WTC11 (cell line): ENCODE measurements around the gene MPV17L2. TPM values are rescaled to one million over a fixed set of nuclear protein-coding genes. Genes with fewer than 3 reads are reported as not detected.

Source experiments
- ATAC-seq: fragments of 200-7000 bp; cut with Tn5 transposase; 2 replicates; pipeline ENCODE4 v1.10.0; 2021; ENCODE audit warnings: mild to moderate bottlenecking, moderate library complexity
- CTCF ChIA-PET: fragments of 300-600 bp; sonication (Branson Sonifier 250); formaldehyde crosslinking; loops from one replicate; lab custom pipeline; 2021; ENCODE audit warnings: antibody characterized with exemption; lab: Charles Lee
- POLR2A ChIA-PET: fragments of 350-600 bp; sonication (Branson Sonifier 250); formaldehyde crosslinking; loops from one replicate; lab custom pipeline; 2021; ENCODE audit warnings: antibody characterized with exemption; lab: Charles Lee
- DNase-seq: peaks from one replicate; pipeline ENCODE4 v3.0.0; 2021; ENCODE audit warnings: low spot score
- H3K27ac Mint-ChIP-seq: 2 replicates; pipeline ENCODE4 v1.8.0; 2021; ENCODE audit warnings: mixed read lengths
- H3K27me3 Mint-ChIP-seq: 2 replicates; pipeline ENCODE4 v1.8.0; 2021; ENCODE audit warnings: low read depth, mild to moderate bottlenecking, moderate library complexity, mixed read lengths
- H3K36me3 Mint-ChIP-seq: 2 replicates; pipeline ENCODE4 v1.8.0; 2021; ENCODE audit warnings: mixed read lengths
- H3K4me1 Mint-ChIP-seq: 2 replicates; pipeline ENCODE4 v1.8.0; 2022; ENCODE audit warnings: mixed read lengths
- H3K4me3 Mint-ChIP-seq: 2 replicates; pipeline ENCODE4 v1.8.0; 2021; ENCODE audit warnings: mild to moderate bottlenecking, moderate library complexity, mixed read lengths
- H3K9me3 Mint-ChIP-seq: 2 replicates; pipeline ENCODE4 v1.8.0; 2021; ENCODE audit warnings: mixed read lengths
- ATF1 ChIP-seq: sonication (generic); formaldehyde crosslinking; IDR thresholded peaks from 2 replicates; pipeline ENCODE4 v1.8.1; 2023; ENCODE audit warnings: mild to moderate bottlenecking, moderate library complexity, missing genetic modification reagents
- E2F1 ChIP-seq: sonication (generic); formaldehyde crosslinking; IDR thresholded peaks from 2 replicates; pipeline ENCODE4 v1.8.0; 2022; ENCODE audit warnings: mild to moderate bottlenecking, missing genetic modification reagents
- FOXK1 ChIP-seq: sonication (generic); formaldehyde crosslinking; IDR thresholded peaks from 2 replicates; pipeline ENCODE4 v1.8.0; 2022; ENCODE audit warnings: mild to moderate bottlenecking, moderate library complexity, missing genetic modification reagents
- IRF2 ChIP-seq: sonication (generic); formaldehyde crosslinking; IDR thresholded peaks from 2 replicates; pipeline ENCODE4 v1.8.0; 2022; ENCODE audit warnings: low read depth, missing genetic modification reagents, borderline replicate concordance
- JUN ChIP-seq: sonication (generic); formaldehyde crosslinking; IDR thresholded peaks from 2 replicates; pipeline ENCODE4 v1.8.0; 2023; ENCODE audit warnings: mild to moderate bottlenecking, missing genetic modification reagents
- MAX ChIP-seq: sonication (generic); formaldehyde crosslinking; IDR thresholded peaks from 2 replicates; pipeline ENCODE4 v1.8.0; 2022; ENCODE audit warnings: mild to moderate bottlenecking, missing genetic modification reagents
- NFATC4 ChIP-seq: fragments of 250-450 bp; sonication (Bioruptor Pico); IDR thresholded peaks from 2 replicates; pipeline ENCODE4 v1.9.0; 2021; ENCODE audit warnings: mild to moderate bottlenecking
- RORB ChIP-seq: fragments of 250-450 bp; sonication (Bioruptor Pico); IDR thresholded peaks from 2 replicates; pipeline ENCODE4 v1.9.0; 2021; ENCODE audit warnings: mild to moderate bottlenecking
- SMAD4 ChIP-seq: sonication (generic); formaldehyde crosslinking; IDR thresholded peaks from 2 replicates; pipeline ENCODE4 v1.8.0; 2022; ENCODE audit warnings: mild to moderate bottlenecking, missing genetic modification reagents
- SP1 ChIP-seq: sonication (generic); formaldehyde crosslinking; conservative IDR thresholded peaks from 2 replicates; pipeline ENCODE4 v1.8.1; 2022; ENCODE audit warnings: missing genetic modification reagents
- total RNA-seq: library from RNA; stranded (reverse); gene quantifications from 3 replicates; pipeline ENCODE4 v1.2.3, GENCODE V29; 2021
- TF ChIP-seq, protein P1 (sequence below): fragments of 250-450 bp; sonication (Bioruptor Pico); IDR thresholded peaks from 2 replicates; pipeline ENCODE4 v1.8.0; 2021; ENCODE audit warnings: mild to moderate bottlenecking
- TF ChIP-seq, protein P2 (sequence below): sonication (generic); formaldehyde crosslinking; IDR thresholded peaks from 2 replicates; pipeline ENCODE4 v1.8.0; 2023; ENCODE audit warnings: mild to moderate bottlenecking, missing genetic modification reagents
- TF ChIP-seq, protein P3 (sequence below): sonication (generic); formaldehyde crosslinking; IDR thresholded peaks from 2 replicates; pipeline ENCODE4 v1.8.1; 2022; ENCODE audit warnings: missing genetic modification reagents, borderline replicate concordance
- TF ChIP-seq, protein P4 (sequence below): sonication (generic); formaldehyde crosslinking; conservative IDR thresholded peaks from 2 replicates; pipeline ENCODE4 v1.8.1; 2023; ENCODE audit warnings: mild to moderate bottlenecking, low read depth, missing genetic modification reagents, moderate library complexity
- TF ChIP-seq, protein P5 (sequence below): sonication (generic); formaldehyde crosslinking; IDR thresholded peaks from 2 replicates; pipeline ENCODE4 v1.8.0; 2023; ENCODE audit warnings: missing genetic modification reagents, mild to moderate bottlenecking, borderline replicate concordance
- TF ChIP-seq, protein P6 (sequence below): sonication (generic); formaldehyde crosslinking; conservative IDR thresholded peaks from 2 replicates; pipeline ENCODE4 v1.8.1; 2022; ENCODE audit warnings: mild to moderate bottlenecking, missing genetic modification reagents

Gene MPV17L2
- total RNA-seq, 1 experiment from 2014 or later, result 29.8 TPM

GRCh38 chr19:18198374-18198773 lies 5.4 kb downstream of the MPV17L2 start (continued):
- TF ChIP-seq, protein P1, sequence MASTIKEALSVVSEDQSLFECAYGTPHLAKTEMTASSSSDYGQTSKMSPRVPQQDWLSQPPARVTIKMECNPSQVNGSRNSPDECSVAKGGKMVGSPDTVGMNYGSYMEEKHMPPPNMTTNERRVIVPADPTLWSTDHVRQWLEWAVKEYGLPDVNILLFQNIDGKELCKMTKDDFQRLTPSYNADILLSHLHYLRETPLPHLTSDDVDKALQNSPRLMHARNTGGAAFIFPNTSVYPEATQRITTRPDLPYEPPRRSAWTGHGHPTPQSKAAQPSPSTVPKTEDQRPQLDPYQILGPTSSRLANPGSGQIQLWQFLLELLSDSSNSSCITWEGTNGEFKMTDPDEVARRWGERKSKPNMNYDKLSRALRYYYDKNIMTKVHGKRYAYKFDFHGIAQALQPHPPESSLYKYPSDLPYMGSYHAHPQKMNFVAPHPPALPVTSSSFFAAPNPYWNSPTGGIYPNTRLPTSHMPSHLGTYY (CRISPR knock-in tag), result no peak
- TF ChIP-seq JUN (CRISPR knock-in tag) (no peak), ATF1 (CRISPR knock-in tag) (no peak), NFATC4 (CRISPR knock-in tag) (no peak), MAX (no peak)
- TF ChIP-seq, protein P2, sequence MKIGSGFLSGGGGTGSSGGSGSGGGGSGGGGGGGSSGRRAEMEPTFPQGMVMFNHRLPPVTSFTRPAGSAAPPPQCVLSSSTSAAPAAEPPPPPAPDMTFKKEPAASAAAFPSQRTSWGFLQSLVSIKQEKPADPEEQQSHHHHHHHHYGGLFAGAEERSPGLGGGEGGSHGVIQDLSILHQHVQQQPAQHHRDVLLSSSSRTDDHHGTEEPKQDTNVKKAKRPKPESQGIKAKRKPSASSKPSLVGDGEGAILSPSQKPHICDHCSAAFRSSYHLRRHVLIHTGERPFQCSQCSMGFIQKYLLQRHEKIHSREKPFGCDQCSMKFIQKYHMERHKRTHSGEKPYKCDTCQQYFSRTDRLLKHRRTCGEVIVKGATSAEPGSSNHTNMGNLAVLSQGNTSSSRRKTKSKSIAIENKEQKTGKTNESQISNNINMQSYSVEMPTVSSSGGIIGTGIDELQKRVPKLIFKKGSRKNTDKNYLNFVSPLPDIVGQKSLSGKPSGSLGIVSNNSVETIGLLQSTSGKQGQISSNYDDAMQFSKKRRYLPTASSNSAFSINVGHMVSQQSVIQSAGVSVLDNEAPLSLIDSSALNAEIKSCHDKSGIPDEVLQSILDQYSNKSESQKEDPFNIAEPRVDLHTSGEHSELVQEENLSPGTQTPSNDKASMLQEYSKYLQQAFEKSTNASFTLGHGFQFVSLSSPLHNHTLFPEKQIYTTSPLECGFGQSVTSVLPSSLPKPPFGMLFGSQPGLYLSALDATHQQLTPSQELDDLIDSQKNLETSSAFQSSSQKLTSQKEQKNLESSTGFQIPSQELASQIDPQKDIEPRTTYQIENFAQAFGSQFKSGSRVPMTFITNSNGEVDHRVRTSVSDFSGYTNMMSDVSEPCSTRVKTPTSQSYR (CRISPR knock-in tag), result no peak

DNA sequence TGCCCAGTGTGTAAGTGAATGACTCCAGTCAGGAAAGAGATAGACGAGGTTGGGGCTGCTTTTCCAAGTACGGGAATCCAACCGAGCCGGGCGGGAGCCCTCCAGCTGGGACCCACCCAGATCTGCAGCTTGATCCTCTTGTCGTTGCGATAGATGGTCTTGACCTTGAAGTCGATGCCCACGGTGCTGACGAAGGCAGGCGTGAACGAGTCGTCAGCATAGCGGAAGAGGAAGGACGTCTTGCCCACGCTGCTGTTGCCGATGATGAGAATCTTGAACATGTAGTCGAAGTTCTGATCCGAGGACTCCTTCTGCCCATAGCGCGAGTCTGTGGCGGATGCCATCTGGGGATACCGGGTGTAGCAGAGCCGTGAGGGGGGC lies 9.4 kb downstream of the MPV17L2 start:
- H3K4me3 Mint-ChIP-seq, result peak overlapping the region; percentile 41
- H3K27ac Mint-ChIP-seq, result peak overlapping the region; percentile 63
- POLR2A ChIA-PET, result no interaction called here
- ATAC-seq, result no peak
- H3K36me3 Mint-ChIP-seq, result peaks cover 30% of the 10 kb centered on the region
- no peaks in the 10 kb centered on the region for H3K27me3 Mint-ChIP-seq
- H3K4me1 Mint-ChIP-seq, result peaks cover 15% of the 10 kb centered on the region
- CTCF ChIA-PET, result interaction anchor here (1.0 to 9.7 kb wide), 5 partner anchors 18 to 77 kb away, joined by 5 to 369 read pairs (median 57); partner anchors contain the start of gene JUND
- no peak for TF ChIP-seq SMAD4
- TF ChIP-seq, protein P3, sequence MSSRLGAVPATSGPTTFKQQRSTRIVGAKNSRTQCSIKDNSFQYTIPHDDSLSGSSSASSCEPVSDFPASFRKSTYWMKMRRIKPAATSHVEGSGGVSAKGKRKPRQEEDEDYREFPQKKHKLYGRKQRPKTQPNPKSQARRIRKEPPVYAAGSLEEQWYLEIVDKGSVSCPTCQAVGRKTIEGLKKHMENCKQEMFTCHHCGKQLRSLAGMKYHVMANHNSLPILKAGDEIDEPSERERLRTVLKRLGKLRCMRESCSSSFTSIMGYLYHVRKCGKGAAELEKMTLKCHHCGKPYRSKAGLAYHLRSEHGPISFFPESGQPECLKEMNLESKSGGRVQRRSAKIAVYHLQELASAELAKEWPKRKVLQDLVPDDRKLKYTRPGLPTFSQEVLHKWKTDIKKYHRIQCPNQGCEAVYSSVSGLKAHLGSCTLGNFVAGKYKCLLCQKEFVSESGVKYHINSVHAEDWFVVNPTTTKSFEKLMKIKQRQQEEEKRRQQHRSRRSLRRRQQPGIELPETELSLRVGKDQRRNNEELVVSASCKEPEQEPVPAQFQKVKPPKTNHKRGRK (CRISPR knock-in tag), result no peak
- TF ChIP-seq, protein P4, sequence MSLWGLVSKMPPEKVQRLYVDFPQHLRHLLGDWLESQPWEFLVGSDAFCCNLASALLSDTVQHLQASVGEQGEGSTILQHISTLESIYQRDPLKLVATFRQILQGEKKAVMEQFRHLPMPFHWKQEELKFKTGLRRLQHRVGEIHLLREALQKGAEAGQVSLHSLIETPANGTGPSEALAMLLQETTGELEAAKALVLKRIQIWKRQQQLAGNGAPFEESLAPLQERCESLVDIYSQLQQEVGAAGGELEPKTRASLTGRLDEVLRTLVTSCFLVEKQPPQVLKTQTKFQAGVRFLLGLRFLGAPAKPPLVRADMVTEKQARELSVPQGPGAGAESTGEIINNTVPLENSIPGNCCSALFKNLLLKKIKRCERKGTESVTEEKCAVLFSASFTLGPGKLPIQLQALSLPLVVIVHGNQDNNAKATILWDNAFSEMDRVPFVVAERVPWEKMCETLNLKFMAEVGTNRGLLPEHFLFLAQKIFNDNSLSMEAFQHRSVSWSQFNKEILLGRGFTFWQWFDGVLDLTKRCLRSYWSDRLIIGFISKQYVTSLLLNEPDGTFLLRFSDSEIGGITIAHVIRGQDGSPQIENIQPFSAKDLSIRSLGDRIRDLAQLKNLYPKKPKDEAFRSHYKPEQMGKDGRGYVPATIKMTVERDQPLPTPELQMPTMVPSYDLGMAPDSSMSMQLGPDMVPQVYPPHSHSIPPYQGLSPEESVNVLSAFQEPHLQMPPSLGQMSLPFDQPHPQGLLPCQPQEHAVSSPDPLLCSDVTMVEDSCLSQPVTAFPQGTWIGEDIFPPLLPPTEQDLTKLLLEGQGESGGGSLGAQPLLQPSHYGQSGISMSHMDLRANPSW (CRISPR knock-in tag), result no peak
- TF ChIP-seq, all 79 proteins: peak for 0
- H3K9me3 Mint-ChIP-seq, result no peaks in the 10 kb centered on the region
- DNase-seq, result no peak

DNA sequence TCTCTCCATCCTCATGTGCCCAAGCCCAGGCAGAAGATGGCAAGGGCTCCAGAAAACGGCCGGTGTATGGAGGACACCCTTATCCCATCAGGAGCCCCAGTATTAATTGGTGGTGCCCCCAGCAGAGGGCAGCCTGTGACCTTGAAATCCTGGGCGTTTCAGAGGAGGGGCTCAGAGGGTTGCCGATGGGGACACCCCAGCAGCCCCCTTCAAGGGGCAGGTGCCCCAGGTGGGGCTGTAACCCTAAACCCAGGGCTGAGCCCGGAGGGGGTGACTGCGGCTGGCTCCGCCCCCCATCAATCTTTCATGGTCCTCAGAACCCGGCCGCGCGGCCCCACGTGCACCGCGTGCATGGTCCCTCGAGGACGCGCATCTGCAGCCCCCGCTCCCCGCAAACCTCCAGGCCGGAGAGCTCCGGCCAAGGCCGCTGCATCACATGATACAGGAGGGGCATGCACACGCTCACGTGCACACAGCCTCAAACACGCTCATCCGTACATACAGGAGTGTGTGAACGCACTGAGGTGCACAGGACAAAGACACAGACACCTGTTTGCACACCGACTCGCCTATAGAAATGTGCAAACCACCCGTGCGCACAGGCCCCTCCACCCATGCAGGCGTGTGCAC lies 9.9 kb downstream of the MPV17L2 start:
- peak overlapping the region; percentile 95 for H3K4me3 Mint-ChIP-seq
- ATAC-seq (no peak; the same call in 1 of the 2 replicates), DNase-seq (peak; percentile 71)
- H3K27ac Mint-ChIP-seq, result peak overlapping the region; percentile 95
- CTCF ChIA-PET, result interaction anchor here (0.6 to 9.7 kb wide), 10 partner anchors 10 to 126 kb away, joined by 3 to 369 read pairs (median 22); partner anchors contain the start of genes JUND and MPV17L2
- H3K27me3 Mint-ChIP-seq, result no peaks in the 10 kb centered on the region
- peaks cover 15% of the 10 kb centered on the region for H3K4me1 Mint-ChIP-seq
- POLR2A ChIA-PET, result interaction anchor here (3.7 to 4.0 kb wide), 2 partner anchors 30 to 77 kb away, joined by 21 to 34 read pairs; partner anchors contain the start of gene JUND
- H3K36me3 Mint-ChIP-seq, result peaks cover 29% of the 10 kb centered on the region
- H3K9me3 Mint-ChIP-seq, result no peaks in the 10 kb centered on the region
- TF ChIP-seq SP1 (CRISPR knock-in tag) (0 out of 2 replicates have a peak, but pooled peaks have one; percentile 23), IRF2 (no peak), E2F1 (CRISPR knock-in tag) (no peak), FOXK1 (CRISPR knock-in tag) (no peak), RORB (CRISPR knock-in tag) (no peak)
- TF ChIP-seq, protein P5, sequence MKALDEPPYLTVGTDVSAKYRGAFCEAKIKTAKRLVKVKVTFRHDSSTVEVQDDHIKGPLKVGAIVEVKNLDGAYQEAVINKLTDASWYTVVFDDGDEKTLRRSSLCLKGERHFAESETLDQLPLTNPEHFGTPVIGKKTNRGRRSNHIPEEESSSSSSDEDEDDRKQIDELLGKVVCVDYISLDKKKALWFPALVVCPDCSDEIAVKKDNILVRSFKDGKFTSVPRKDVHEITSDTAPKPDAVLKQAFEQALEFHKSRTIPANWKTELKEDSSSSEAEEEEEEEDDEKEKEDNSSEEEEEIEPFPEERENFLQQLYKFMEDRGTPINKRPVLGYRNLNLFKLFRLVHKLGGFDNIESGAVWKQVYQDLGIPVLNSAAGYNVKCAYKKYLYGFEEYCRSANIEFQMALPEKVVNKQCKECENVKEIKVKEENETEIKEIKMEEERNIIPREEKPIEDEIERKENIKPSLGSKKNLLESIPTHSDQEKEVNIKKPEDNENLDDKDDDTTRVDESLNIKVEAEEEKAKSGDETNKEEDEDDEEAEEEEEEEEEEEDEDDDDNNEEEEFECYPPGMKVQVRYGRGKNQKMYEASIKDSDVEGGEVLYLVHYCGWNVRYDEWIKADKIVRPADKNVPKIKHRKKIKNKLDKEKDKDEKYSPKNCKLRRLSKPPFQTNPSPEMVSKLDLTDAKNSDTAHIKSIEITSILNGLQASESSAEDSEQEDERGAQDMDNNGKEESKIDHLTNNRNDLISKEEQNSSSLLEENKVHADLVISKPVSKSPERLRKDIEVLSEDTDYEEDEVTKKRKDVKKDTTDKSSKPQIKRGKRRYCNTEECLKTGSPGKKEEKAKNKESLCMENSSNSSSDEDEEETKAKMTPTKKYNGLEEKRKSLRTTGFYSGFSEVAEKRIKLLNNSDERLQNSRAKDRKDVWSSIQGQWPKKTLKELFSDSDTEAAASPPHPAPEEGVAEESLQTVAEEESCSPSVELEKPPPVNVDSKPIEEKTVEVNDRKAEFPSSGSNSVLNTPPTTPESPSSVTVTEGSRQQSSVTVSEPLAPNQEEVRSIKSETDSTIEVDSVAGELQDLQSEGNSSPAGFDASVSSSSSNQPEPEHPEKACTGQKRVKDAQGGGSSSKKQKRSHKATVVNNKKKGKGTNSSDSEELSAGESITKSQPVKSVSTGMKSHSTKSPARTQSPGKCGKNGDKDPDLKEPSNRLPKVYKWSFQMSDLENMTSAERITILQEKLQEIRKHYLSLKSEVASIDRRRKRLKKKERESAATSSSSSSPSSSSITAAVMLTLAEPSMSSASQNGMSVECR (CRISPR knock-in tag), result peak; percentile 65; the same call in 1 of the 2 replicates
- TF ChIP-seq, protein P6, sequence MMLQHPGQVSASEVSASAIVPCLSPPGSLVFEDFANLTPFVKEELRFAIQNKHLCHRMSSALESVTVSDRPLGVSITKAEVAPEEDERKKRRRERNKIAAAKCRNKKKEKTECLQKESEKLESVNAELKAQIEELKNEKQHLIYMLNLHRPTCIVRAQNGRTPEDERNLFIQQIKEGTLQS (CRISPR knock-in tag), result no peak
